GM18951 (cell line): ENCODE measurements around the gene MYO3B.

ENCODE experiments used
- POLR2A ChIP-seq: IDR thresholded peaks from 4 replicates; pipeline ENCODE4 v1.6.1; 2011; ENCODE audit warnings: mild to moderate bottlenecking; ENCODE audit not compliant: insufficient read length, insufficient read depth; ENCODE audit errors: extremely low read depth
- in situ Hi-C: fragments of 300-500 bp; cut with MboI; formaldehyde crosslinking; loops from one replicate; pipeline ENCODE4 v1.12.0; 2022; ENCODE audit warnings: low sequenced_read_pairs, mixed read lengths, inconsistent platforms; ENCODE audit not compliant: unreplicated experiment

Gene MYO3B

GRCh38 chr2:170238776-170239175 is 60.8 kb downstream of the MYO3B start:
- no peak for TF ChIP-seq POLR2A
- in situ Hi-C loops: loop anchor here (10.0 kb wide), 1 partner anchor 576 kb away; the partner anchor contains the start of gene GAD1

GRCh38 chr2:170240629-170241028 is 62.7 kb downstream of the MYO3B start:
- no peak for TF ChIP-seq POLR2A
- in situ Hi-C loops: no loop called here

GRCh38 chr2:170241756-170242155 is 63.8 kb downstream of the MYO3B start:
- TF ChIP-seq POLR2A: no peak
- in situ Hi-C loops: no loop called here

GRCh38 chr2:170243118-170243837 is 65.3 kb downstream of the MYO3B start:
- in situ Hi-C loops: no loop called here
- no peak for TF ChIP-seq POLR2A

- in situ Hi-C loops: no loop called here
- no peak for TF ChIP-seq POLR2A
Observed at GRCh38 chr2:170243898-170244297, 66.0 kb downstream of the MYO3B start.

- no peak for TF ChIP-seq POLR2A
- in situ Hi-C loops: no loop called here
Observed at GRCh38 chr2:170244555-170244954, 66.6 kb downstream of the MYO3B start.

- in situ Hi-C loops: no loop called here
- TF ChIP-seq POLR2A: no peak
Observed at GRCh38 chr2:170245312-170245711, 67.4 kb downstream of the MYO3B start.

GRCh38 chr2:170247333-170247732 is 69.4 kb downstream of the MYO3B start:
- TF ChIP-seq POLR2A: no peak
- in situ Hi-C loops: no loop called here

- TF ChIP-seq POLR2A: no peak
Observed at GRCh38 chr2:170247882-170248393, 70.0 kb downstream of the MYO3B start.

GRCh38 chr2:170248574-170249393 is 70.8 kb downstream of the MYO3B start:
- in situ Hi-C loops: no loop called here
- no peak for TF ChIP-seq POLR2A

More at GRCh38 chr2:170247882-170248393, 70.0 kb downstream of the MYO3B start:
- in situ Hi-C loops: no loop called here

- in situ Hi-C loops: no loop called here
- TF ChIP-seq POLR2A: no peak
Observed at GRCh38 chr2:170249761-170250160, 71.8 kb downstream of the MYO3B start.

GRCh38 chr2:170250584-170250983 is 72.6 kb downstream of the MYO3B start:
- no peak for TF ChIP-seq POLR2A
- in situ Hi-C loops: no loop called here

GRCh38 chr2:170252414-170252813 is 74.5 kb downstream of the MYO3B start:
- in situ Hi-C loops: no loop called here

More at GRCh38 chr2:170252414-170252813, 74.5 kb downstream of the MYO3B start:
- no peak for TF ChIP-seq POLR2A
